ENCODE measurements around the gene MCL1. TPM values are rescaled to one million over a fixed set of nuclear protein-coding genes. Genes with fewer than 3 reads are reported as not detected.
"Not testable (repeated sequence)": the region's sequence is repeated elsewhere in the genome, so short reads cannot be mapped to it uniquely, and the experiment has no call there.

MCL1 gene
- total RNA-seq, 1 experiment from 2014 or later: 126 TPM

DNA sequence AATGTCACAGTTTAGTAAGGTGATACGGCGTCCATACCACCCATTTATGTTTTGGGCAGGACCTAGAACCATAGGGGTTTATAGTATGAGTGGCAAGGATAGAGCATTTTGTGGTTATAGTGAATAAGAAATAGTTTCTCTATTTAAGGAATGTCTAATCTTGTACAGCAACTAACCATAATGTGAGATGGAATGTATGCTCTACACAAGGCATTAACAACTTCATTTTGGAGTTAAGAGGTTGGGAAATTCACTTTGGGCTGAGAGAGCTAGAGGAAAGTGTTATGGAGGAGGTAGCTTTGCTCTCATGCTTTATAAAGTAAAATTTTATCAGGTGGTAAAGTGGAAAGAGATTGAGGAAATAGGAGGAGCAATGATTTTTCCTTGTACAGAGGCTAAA is 3.0 kb upstream of the MCL1 start:
- BruUV-seq (replicated peaks): no TSS peak
- TF ChIP-seq, protein P1, sequence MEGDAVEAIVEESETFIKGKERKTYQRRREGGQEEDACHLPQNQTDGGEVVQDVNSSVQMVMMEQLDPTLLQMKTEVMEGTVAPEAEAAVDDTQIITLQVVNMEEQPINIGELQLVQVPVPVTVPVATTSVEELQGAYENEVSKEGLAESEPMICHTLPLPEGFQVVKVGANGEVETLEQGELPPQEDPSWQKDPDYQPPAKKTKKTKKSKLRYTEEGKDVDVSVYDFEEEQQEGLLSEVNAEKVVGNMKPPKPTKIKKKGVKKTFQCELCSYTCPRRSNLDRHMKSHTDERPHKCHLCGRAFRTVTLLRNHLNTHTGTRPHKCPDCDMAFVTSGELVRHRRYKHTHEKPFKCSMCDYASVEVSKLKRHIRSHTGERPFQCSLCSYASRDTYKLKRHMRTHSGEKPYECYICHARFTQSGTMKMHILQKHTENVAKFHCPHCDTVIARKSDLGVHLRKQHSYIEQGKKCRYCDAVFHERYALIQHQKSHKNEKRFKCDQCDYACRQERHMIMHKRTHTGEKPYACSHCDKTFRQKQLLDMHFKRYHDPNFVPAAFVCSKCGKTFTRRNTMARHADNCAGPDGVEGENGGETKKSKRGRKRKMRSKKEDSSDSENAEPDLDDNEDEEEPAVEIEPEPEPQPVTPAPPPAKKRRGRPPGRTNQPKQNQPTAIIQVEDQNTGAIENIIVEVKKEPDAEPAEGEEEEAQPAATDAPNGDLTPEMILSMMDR (IDR thresholded peaks at IDR 0.05): no peak
- TF ChIP-seq TCF7L2 (IDR thresholded peaks at IDR 0.05; ENCODE audit: low read depth, low read length) (no peak), SIN3A (IDR thresholded peaks at IDR 0.05; ENCODE audit: borderline replicate concordance, insufficient read depth, low read depth, low read length) (no peak), POLR2AphosphoS5 (IDR thresholded peaks at IDR 0.05; ENCODE audit: low read depth, low read length) (no peak)
- TF ChIP-seq, protein P2, sequence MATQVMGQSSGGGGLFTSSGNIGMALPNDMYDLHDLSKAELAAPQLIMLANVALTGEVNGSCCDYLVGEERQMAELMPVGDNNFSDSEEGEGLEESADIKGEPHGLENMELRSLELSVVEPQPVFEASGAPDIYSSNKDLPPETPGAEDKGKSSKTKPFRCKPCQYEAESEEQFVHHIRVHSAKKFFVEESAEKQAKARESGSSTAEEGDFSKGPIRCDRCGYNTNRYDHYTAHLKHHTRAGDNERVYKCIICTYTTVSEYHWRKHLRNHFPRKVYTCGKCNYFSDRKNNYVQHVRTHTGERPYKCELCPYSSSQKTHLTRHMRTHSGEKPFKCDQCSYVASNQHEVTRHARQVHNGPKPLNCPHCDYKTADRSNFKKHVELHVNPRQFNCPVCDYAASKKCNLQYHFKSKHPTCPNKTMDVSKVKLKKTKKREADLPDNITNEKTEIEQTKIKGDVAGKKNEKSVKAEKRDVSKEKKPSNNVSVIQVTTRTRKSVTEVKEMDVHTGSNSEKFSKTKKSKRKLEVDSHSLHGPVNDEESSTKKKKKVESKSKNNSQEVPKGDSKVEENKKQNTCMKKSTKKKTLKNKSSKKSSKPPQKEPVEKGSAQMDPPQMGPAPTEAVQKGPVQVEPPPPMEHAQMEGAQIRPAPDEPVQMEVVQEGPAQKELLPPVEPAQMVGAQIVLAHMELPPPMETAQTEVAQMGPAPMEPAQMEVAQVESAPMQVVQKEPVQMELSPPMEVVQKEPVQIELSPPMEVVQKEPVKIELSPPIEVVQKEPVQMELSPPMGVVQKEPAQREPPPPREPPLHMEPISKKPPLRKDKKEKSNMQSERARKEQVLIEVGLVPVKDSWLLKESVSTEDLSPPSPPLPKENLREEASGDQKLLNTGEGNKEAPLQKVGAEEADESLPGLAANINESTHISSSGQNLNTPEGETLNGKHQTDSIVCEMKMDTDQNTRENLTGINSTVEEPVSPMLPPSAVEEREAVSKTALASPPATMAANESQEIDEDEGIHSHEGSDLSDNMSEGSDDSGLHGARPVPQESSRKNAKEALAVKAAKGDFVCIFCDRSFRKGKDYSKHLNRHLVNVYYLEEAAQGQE (IDR thresholded peaks at IDR 0.05; ENCODE audit: insufficient read depth in 1 of 2, low read depth in 2 of 2, low read length in 1 of 2): no peak
- ChIA-PET POLR2A (no interaction called here), CTCF (no interaction called here)
- DNase-seq (ENCODE audit: low read depth, low spot score) (no peak), ATAC-seq (no peak)
- in situ Hi-C loops (cut with HindIII; ENCODE audit: low pct_unique_long_range_greater_than_20kb, low sequenced_read_pairs) (no loop called here), intact Hi-C loops (cut with micrococcal nuclease; ENCODE audit: unreplicated experiment) (no loop called here)
- no peaks in the 10 kb centered on the region for H3K27me3 ChIP-seq (ENCODE audit: control insufficient read depth, insufficient read depth, low read length)
- H3K27ac ChIP-seq (ENCODE audit: low read length): no peak overlapping the region
- no peaks in the 10 kb centered on the region for H3K9me3 ChIP-seq (ENCODE audit: control insufficient read depth, insufficient read depth, low read depth, low read length)
- no peaks in the 10 kb centered on the region for H3K4me1 ChIP-seq (ENCODE audit: control insufficient read depth, insufficient read depth, low read length)
- no peak overlapping the region for H3K4me3 ChIP-seq (ENCODE audit: low read depth in 2 of 2, low read length in 2 of 2)
- peaks cover 14% of the 10 kb centered on the region for H3K36me3 ChIP-seq (ENCODE audit: control insufficient read depth, insufficient read depth, low read length)

DNA sequence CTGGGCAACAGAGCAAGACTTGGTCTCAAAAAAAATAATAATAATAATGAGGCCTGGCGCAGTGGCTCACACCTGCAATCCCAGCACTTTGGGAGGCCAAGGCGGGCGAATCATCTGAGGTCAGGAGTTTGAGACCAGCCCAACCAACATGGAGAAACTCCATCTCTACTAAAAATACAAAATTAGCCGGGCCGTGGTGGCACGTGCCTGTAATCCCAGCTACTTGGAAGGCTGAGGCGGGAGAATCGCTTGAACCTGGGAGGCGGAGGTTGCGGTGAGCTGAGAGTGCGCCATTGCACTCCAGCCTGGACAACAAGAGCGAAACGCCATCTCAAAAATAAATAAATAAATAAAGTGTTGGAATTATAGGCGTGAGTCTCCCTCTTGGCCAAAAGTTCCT is 2.6 kb upstream of the MCL1 start:
- BruUV-seq (replicated peaks); H3K4me1 ChIP-seq (ENCODE audit: control insufficient read depth, insufficient read depth, low read length); ATAC-seq; CTCF ChIA-PET; H3K27me3 ChIP-seq (ENCODE audit: control insufficient read depth, insufficient read depth, low read length); H3K4me3 ChIP-seq (ENCODE audit: low read depth in 2 of 2, low read length in 2 of 2); H3K9me3 ChIP-seq (ENCODE audit: control insufficient read depth, insufficient read depth, low read depth, low read length); intact Hi-C loops (cut with micrococcal nuclease; ENCODE audit: unreplicated experiment); POLR2A ChIA-PET; H3K27ac ChIP-seq (ENCODE audit: low read length); DNase-seq (ENCODE audit: low read depth, low spot score); in situ Hi-C loops (cut with HindIII; ENCODE audit: low pct_unique_long_range_greater_than_20kb, low sequenced_read_pairs): not testable (repeated sequence)
- peaks cover 18% of the 10 kb centered on the region for H3K36me3 ChIP-seq (ENCODE audit: control insufficient read depth, insufficient read depth, low read length)

DNA sequence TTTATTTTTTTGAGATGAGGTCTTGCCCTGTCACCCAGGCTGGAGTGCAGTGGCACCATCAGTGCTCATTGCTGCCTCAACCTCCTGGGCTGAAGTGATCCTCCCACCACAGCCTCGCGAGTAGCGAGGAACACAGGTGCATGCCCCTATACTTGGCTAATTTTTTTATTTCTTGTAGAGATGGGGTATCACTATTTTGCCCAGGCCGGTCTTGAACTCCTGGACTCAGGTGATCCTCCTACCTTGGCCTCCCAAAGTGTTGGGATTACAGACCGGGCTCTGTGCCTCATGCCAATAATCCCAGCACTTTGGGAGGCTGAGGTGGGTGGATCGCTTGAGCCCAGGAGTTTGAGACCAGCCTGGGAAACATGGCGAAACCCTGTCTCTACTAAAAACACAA is 2.0 kb upstream of the MCL1 start:
- H3K4me1 ChIP-seq (ENCODE audit: control insufficient read depth, insufficient read depth, low read length); intact Hi-C loops (cut with micrococcal nuclease; ENCODE audit: unreplicated experiment); in situ Hi-C loops (cut with HindIII; ENCODE audit: low pct_unique_long_range_greater_than_20kb, low sequenced_read_pairs); POLR2A ChIA-PET; H3K27me3 ChIP-seq (ENCODE audit: control insufficient read depth, insufficient read depth, low read length); H3K9me3 ChIP-seq (ENCODE audit: control insufficient read depth, insufficient read depth, low read depth, low read length); DNase-seq (ENCODE audit: low read depth, low spot score); H3K27ac ChIP-seq (ENCODE audit: low read length); ATAC-seq; H3K4me3 ChIP-seq (ENCODE audit: low read depth in 2 of 2, low read length in 2 of 2); BruUV-seq (replicated peaks); CTCF ChIA-PET: not testable (repeated sequence)
- peaks cover 23% of the 10 kb centered on the region for H3K36me3 ChIP-seq (ENCODE audit: control insufficient read depth, insufficient read depth, low read length)

DNA sequence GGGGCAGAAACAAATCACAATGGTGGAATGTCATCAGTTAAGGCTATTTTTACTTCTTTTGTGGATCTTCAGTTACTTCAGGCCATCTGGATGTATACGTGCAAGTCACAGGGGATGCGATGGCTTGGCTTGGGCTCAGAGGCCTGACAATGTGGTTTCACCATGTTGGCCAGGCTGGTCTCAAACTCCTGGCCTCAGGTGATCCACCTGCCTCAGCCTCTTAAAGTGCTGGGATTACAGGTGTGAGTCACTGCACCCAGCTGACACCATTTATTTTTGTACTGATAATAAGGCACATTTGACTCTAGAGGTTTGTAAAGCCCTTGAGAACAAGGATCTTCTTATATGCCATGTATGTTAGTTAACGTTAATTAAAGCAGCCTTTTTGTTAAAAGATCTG is 1.6 kb upstream of the MCL1 start:
- H3K27ac ChIP-seq (ENCODE audit: low read length); POLR2A ChIA-PET; CTCF ChIA-PET; BruUV-seq (replicated peaks); H3K4me1 ChIP-seq (ENCODE audit: control insufficient read depth, insufficient read depth, low read length); in situ Hi-C loops (cut with HindIII; ENCODE audit: low pct_unique_long_range_greater_than_20kb, low sequenced_read_pairs); H3K27me3 ChIP-seq (ENCODE audit: control insufficient read depth, insufficient read depth, low read length); ATAC-seq; intact Hi-C loops (cut with micrococcal nuclease; ENCODE audit: unreplicated experiment); H3K9me3 ChIP-seq (ENCODE audit: control insufficient read depth, insufficient read depth, low read depth, low read length); H3K4me3 ChIP-seq (ENCODE audit: low read depth in 2 of 2, low read length in 2 of 2); DNase-seq (ENCODE audit: low read depth, low spot score): not testable (repeated sequence)
- H3K36me3 ChIP-seq (ENCODE audit: control insufficient read depth, insufficient read depth, low read length): peaks cover 28% of the 10 kb centered on the region

Measured in Panc1 (cell line).